SK-N-SH (cell line): ENCODE data around the gene PKN1. TPM values are rescaled to one million over a fixed set of nuclear protein-coding genes. Genes with fewer than 3 reads are reported as not detected.

Source experiments
- CTCF ChIA-PET: fragments of 300-600, 350-600 bp; formaldehyde crosslinking; extraction: SDS; loops from one replicate; lab custom pipeline; 2021; lab: Yijun Ruan, JAX
- POLR2A ChIA-PET: fragments of 350-600 bp; sonication (Branson Sonifier 250); formaldehyde crosslinking; extraction: SDS; loops from one replicate; lab custom pipeline; 2020; ENCODE audit warnings: antibody characterized with exemption, inconsistent platforms; lab: Yijun Ruan, JAX
- DNase-seq: peaks from one replicate; pipeline ENCODE4 v3.0.0; 2012
- H2AFZ ChIP-seq: fragments of 200-600 bp; sonication (generic); 2 replicates; pipeline ENCODE4 v1.8.1; 2016; ENCODE audit warnings: antibody characterized with exemption, mild to moderate bottlenecking, low read depth
- H3F3A ChIP-seq: fragments of 200-600 bp; sonication (generic); replicated peaks from 2 replicates; pipeline ENCODE3; 2016; ENCODE audit warnings: antibody characterized with exemption, mild to moderate bottlenecking; ENCODE audit not compliant: insufficient read depth
- H3K27ac ChIP-seq, 2 experiments: fragments of 200-500 bp in 1 of 2; fragments of 200-600 bp in 1 of 2; sonication (Bioruptor generic) in 1 of 2; sonication (generic), shearing (Covaris generic) in 1 of 2; 2 replicates each; pipeline versions ENCODE4 v1.5.1 to v1.6.1; 2014 to 2016; ENCODE audit warnings: low read depth in 2 of 2, inconsistent platforms in 1 of 2, low read length in 1 of 2, mild to moderate bottlenecking in 1 of 2, mixed read lengths in 1 of 2
- H3K27me3 ChIP-seq: fragments of 200-600 bp; sonication (generic), shearing (Covaris generic); 2 replicates; pipeline ENCODE4 v1.6.1; 2016; ENCODE audit warnings: mixed run types; ENCODE audit not compliant: insufficient read depth
- H3K36me3 ChIP-seq, 2 experiments: fragments of 200-500 bp in 1 of 2; fragments of 200-600 bp in 1 of 2; sonication (Bioruptor generic) in 1 of 2; sonication (generic) in 1 of 2; replicated peaks in 1 of 2; 2 replicates each; pipeline versions ENCODE3 to v1.5.1; 2014 to 2016; ENCODE audit warnings: low read length in 1 of 2, mild to moderate bottlenecking in 1 of 2; ENCODE audit not compliant: insufficient read depth in 2 of 2, control insufficient read depth in 1 of 2
- H3K4me1 ChIP-seq, 2 experiments: fragments of 200-500 bp in 1 of 2; fragments of 200-600 bp in 1 of 2; sonication (Bioruptor generic) in 1 of 2; sonication (generic), shearing (Covaris generic) in 1 of 2; 2 replicates each; pipeline versions ENCODE4 v1.5.1 to v1.6.1; 2014 to 2016; ENCODE audit warnings: low read depth in 1 of 2, low read length in 1 of 2, mixed run types in 1 of 2; ENCODE audit not compliant: insufficient read depth in 2 of 2, control insufficient read depth in 1 of 2
- H3K4me2 ChIP-seq: fragments of 200-600 bp; sonication (generic), shearing (Covaris generic); 2 replicates; pipeline ENCODE4 v1.6.1; 2017; ENCODE audit warnings: mixed run types
- H3K4me3 ChIP-seq, 2 experiments: fragments of 200-500 bp in 1 of 2; fragments of 200-600 bp in 1 of 2; sonication (Bioruptor generic) in 1 of 2; sonication (generic), shearing (Covaris generic) in 1 of 2; 2 replicates each; pipeline versions ENCODE4 v1.5.1 to v1.8.1; 2014 to 2016; ENCODE audit warnings: low read depth in 2 of 2, inconsistent platforms in 1 of 2, low read length in 1 of 2, mild to moderate bottlenecking in 1 of 2, mixed read lengths in 1 of 2, moderate library complexity in 1 of 2
- H3K79me2 ChIP-seq: fragments of 200-600 bp; sonication (generic); 2 replicates; pipeline ENCODE4 v1.8.1; 2017; ENCODE audit warnings: mild to moderate bottlenecking; ENCODE audit not compliant: insufficient read depth
- H3K9ac ChIP-seq: fragments of 200-600 bp; sonication (generic); 2 replicates; pipeline ENCODE4 v1.6.1; 2017; ENCODE audit warnings: mixed run types
- H3K9me2 ChIP-seq: fragments of 200-600 bp; sonication (generic); 2 replicates; pipeline ENCODE4 v1.6.1; 2017; ENCODE audit warnings: mixed run types
- H3K9me3 ChIP-seq: fragments of 200-600 bp; sonication (generic); 2 replicates; pipeline ENCODE4 v1.6.1; 2017; ENCODE audit warnings: mixed run types, mild to moderate bottlenecking, moderate library complexity
- H4K20me1 ChIP-seq: fragments of 200-600 bp; sonication (generic); 2 replicates; pipeline ENCODE4 v1.6.1; 2017; ENCODE audit warnings: mild to moderate bottlenecking, mixed run types; ENCODE audit not compliant: insufficient read depth
- CTCF ChIP-seq: fragments of 200-600 bp; sonication (generic); IDR thresholded peaks from 2 replicates; pipeline ENCODE4 v1.6.1; 2017; ENCODE audit warnings: antibody characterized with exemption, mild to moderate bottlenecking, moderate library complexity
- FOXM1 ChIP-seq: IDR thresholded peaks from 2 replicates; pipeline ENCODE4 v1.4.0; 2012; ENCODE audit warnings: low read depth, mild to moderate bottlenecking
- GABPA ChIP-seq: IDR thresholded peaks from 2 replicates; pipeline ENCODE4 v1.4.0; 2012; ENCODE audit warnings: low read depth, mild to moderate bottlenecking
- MAX ChIP-seq: IDR thresholded peaks from 2 replicates; pipeline ENCODE4 v1.4.0; 2012; ENCODE audit warnings: low read depth
- MEF2A ChIP-seq: IDR thresholded peaks from 2 replicates; pipeline ENCODE4 v1.4.0; 2012; ENCODE audit warnings: low read depth, borderline replicate concordance
- MXI1 ChIP-seq: IDR thresholded peaks from 2 replicates; pipeline ENCODE4 v1.6.1; 2012; ENCODE audit warnings: mild to moderate bottlenecking, low read depth, low read length, improper control_type of control experiment
- NRF1 ChIP-seq: IDR thresholded peaks from 2 replicates; pipeline ENCODE4 v1.6.1; 2012; ENCODE audit warnings: low read depth, mild to moderate bottlenecking, low read length
- PBX3 ChIP-seq: IDR thresholded peaks from 2 replicates; pipeline ENCODE4; 2012
- POLR2AphosphoS5 ChIP-seq: IDR thresholded peaks from 2 replicates; pipeline ENCODE4 v1.6.1; 2012; ENCODE audit warnings: low read depth, low read length
- RCOR1 ChIP-seq: fragments of 150-350 bp; IDR thresholded peaks from 2 replicates; pipeline ENCODE4 v1.6.1; 2017; ENCODE audit warnings: antibody characterized with exemption, low read length
- RXRA ChIP-seq: IDR thresholded peaks from 2 replicates; pipeline ENCODE4 v1.4.0; 2012; ENCODE audit warnings: low read depth, mild to moderate bottlenecking, borderline replicate concordance
- SIN3A ChIP-seq: IDR thresholded peaks from 2 replicates; pipeline ENCODE4 v1.6.1; 2012; ENCODE audit warnings: low read depth, mild to moderate bottlenecking, low read length, moderate library complexity, borderline replicate concordance
- TAF1 ChIP-seq: IDR thresholded peaks from 2 replicates; pipeline ENCODE4 v1.6.1; 2012; ENCODE audit warnings: low read depth, mild to moderate bottlenecking, low read length, moderate library complexity, borderline replicate concordance
- TCF12 ChIP-seq: IDR thresholded peaks from 2 replicates; pipeline ENCODE4 v1.4.0; 2012
- USF2 ChIP-seq: fragments of 150-350 bp; IDR thresholded peaks from 2 replicates; pipeline ENCODE4 v1.6.1; 2017; ENCODE audit warnings: antibody characterized with exemption, low read length, low read depth, borderline replicate concordance
- ZBTB33 ChIP-seq: IDR thresholded peaks from 2 replicates; pipeline ENCODE4 v1.4.0; 2012; ENCODE audit warnings: low read depth, borderline replicate concordance
- WGBS: methylation state at CpG from one replicate; pipeline ENCODE4 v1.1.6; 2017; ENCODE audit warnings: low lambda C conversion rate; 5-methylcytosine and 5-hydroxymethylcytosine counted together
- polyA plus RNA-seq, 3 experiments: library from polyadenylated mRNA; depleted of rRNA; stranded (reverse); fragments of >200 nt; gene quantifications; 2 replicates each; pipeline ENCODE4 v1.2.3, GENCODE V29; 2012

Gene PKN1
- polyA plus RNA-seq, 1 of the 3 experiments (the other 2 are of a cell fraction), result 99.6 TPM

GRCh38 chr19:14471436-14472187, 38.5 kb downstream of the PKN1 start:
- H3F3A ChIP-seq, result peaks cover 11% of the 10 kb centered on the region
- no peaks in the 10 kb centered on the region for H3K79me2 ChIP-seq
- no peak overlapping the region for H2AFZ ChIP-seq
- peaks cover 14 to 23% of the 10 kb centered on the region in 2 experiments; a peak in 3 of 4 replicates for H3K4me1 ChIP-seq
- WGBS, result 80% methylated on average over 44 of the region's 46 CpGs
- 0 out of 2 replicates have a peak overlapping the region, but pooled peaks have one; percentile 44 for H3K4me2 ChIP-seq
- H3K27me3 ChIP-seq, result no peaks in the 10 kb centered on the region
- no peak for TF ChIP-seq CTCF
- no peak; the same call in 1 of the 2 replicates for TF ChIP-seq POLR2AphosphoS5
- no peak for TF ChIP-seq USF2
- TF ChIP-seq RCOR1, result no peak
- TF ChIP-seq MXI1, result no peak
- no peak for TF ChIP-seq MAX
- TF ChIP-seq ZBTB33, result no peak
- no peak for TF ChIP-seq PBX3
- TF ChIP-seq MEF2A, result no peak
- TF ChIP-seq NRF1, result no peak
- no peak for TF ChIP-seq RXRA
- TF ChIP-seq TAF1, result no peak
- TF ChIP-seq GABPA, result no peak
- TF ChIP-seq TCF12, result no peak
- no peak for TF ChIP-seq FOXM1
- TF ChIP-seq SIN3A, result no peak
- no peaks in the 10 kb centered on the region for H4K20me1 ChIP-seq
- no peaks in the 10 kb centered on the region for H3K9me2 ChIP-seq
- no peak overlapping the region for H3K9ac ChIP-seq
- ChIA-PET CTCF (interaction anchor here (0.5 to 2.0 kb wide), 25 partner anchors 8 to 428 kb away, joined by 3 to 18 read pairs (median 4); partner anchors contain the start of genes ASF1B and GIPC1), POLR2A (interaction anchor here (0.8 to 1.1 kb wide), 2 partner anchors 24 to 330 kb away, joined by 3 to 5 read pairs; partner anchors contain the start of gene GIPC1)
- no peak overlapping the region for H3K27ac ChIP-seq
- peak; percentile 37 for DNase-seq
- no peaks in the 10 kb centered on the region for H3K9me3 ChIP-seq
- H3K4me3 ChIP-seq, result no peak overlapping the region; a peak in 1 of 4 replicates
- peaks cover 6 to 20% of the 10 kb centered on the region in 2 experiments for H3K36me3 ChIP-seq
